Activated CD8-positive, alpha-beta memory T cell treated with anti-CD3 and anti-CD28 coated beads for 36 hours (primary cell): ENCODE measurements around the gene NRCAM. TPM values are rescaled to one million over a fixed set of nuclear protein-coding genes. Genes with fewer than 3 reads are reported as not detected.
"Not testable (repeated sequence)": the region's sequence is repeated elsewhere in the genome, so short reads cannot be mapped to it uniquely, and the experiment has no call there.

Experiments used
- CTCF ChIA-PET: fragments of 350-600 bp; sonication (Branson Sonifier 250); formaldehyde crosslinking; loops from one replicate; lab custom pipeline; 2021; ENCODE audit warnings: antibody characterized with exemption; lab: Charles Lee
- POLR2A ChIA-PET: fragments of 350-600 bp; sonication (Branson Sonifier 250); formaldehyde crosslinking; loops from one replicate; lab custom pipeline; 2021; ENCODE audit warnings: antibody characterized with exemption; lab: Charles Lee
- total RNA-seq, 2 experiments: library from RNA; stranded (reverse); gene quantifications; one replicate each; pipeline ENCODE4 v1.2.3, GENCODE V29; 2021

Gene NRCAM
- total RNA-seq, 2 experiments from 2014 or later: 0.21 to 0.34 TPM

GRCh38 chr7:108268200-108268820 lies 187.9 kb downstream of the NRCAM start:
- ChIA-PET CTCF (no interaction called here), POLR2A (no interaction called here)

GRCh38 chr7:108267615-108268014 lies 188.6 kb downstream of the NRCAM start:
- ChIA-PET POLR2A (no interaction called here), CTCF (no interaction called here)

GRCh38 chr7:108266491-108266890 lies 189.7 kb downstream of the NRCAM start:
- ChIA-PET POLR2A (no interaction called here), CTCF (no interaction called here)

GRCh38 chr7:108266035-108266434 lies 190.2 kb downstream of the NRCAM start:
- CTCF ChIA-PET: no interaction called here
- POLR2A ChIA-PET: no interaction called here

- POLR2A ChIA-PET: no interaction called here
- CTCF ChIA-PET: no interaction called here
Observed at GRCh38 chr7:108265007-108265406, 191.2 kb downstream of the NRCAM start.

- POLR2A ChIA-PET: no interaction called here
Observed at GRCh38 chr7:108263425-108263824, 192.8 kb downstream of the NRCAM start.

GRCh38 chr7:108261560-108262255 lies 194.5 kb downstream of the NRCAM start:
- ChIA-PET POLR2A (no interaction called here), CTCF (no interaction called here)

More at GRCh38 chr7:108263425-108263824, 192.8 kb downstream of the NRCAM start:
- CTCF ChIA-PET: no interaction called here

GRCh38 chr7:108259447-108259846 lies 196.8 kb downstream of the NRCAM start:
- CTCF ChIA-PET, POLR2A ChIA-PET: not testable (repeated sequence)

GRCh38 chr7:108257954-108258353 lies 198.3 kb downstream of the NRCAM start:
- CTCF ChIA-PET: no interaction called here

GRCh38 chr7:108254259-108254658 lies 202.0 kb downstream of the NRCAM start:
- POLR2A ChIA-PET: no interaction called here

More at GRCh38 chr7:108257954-108258353, 198.3 kb downstream of the NRCAM start:
- POLR2A ChIA-PET: no interaction called here

GRCh38 chr7:108253275-108254044 lies 202.8 kb downstream of the NRCAM start:
- CTCF ChIA-PET: no interaction called here
- POLR2A ChIA-PET: no interaction called here

More at GRCh38 chr7:108254259-108254658, 202.0 kb downstream of the NRCAM start:
- CTCF ChIA-PET: no interaction called here

- ChIA-PET CTCF (no interaction called here), POLR2A (no interaction called here)
Observed at GRCh38 chr7:108252177-108252576, 204.1 kb downstream of the NRCAM start.

- POLR2A ChIA-PET: no interaction called here
- CTCF ChIA-PET: no interaction called here
Observed at GRCh38 chr7:108251700-108252099, 204.5 kb downstream of the NRCAM start.

- ChIA-PET POLR2A (no interaction called here), CTCF (no interaction called here)
Observed at GRCh38 chr7:108249453-108249852, 206.8 kb downstream of the NRCAM start.

GRCh38 chr7:108248821-108249220 lies 207.4 kb downstream of the NRCAM start:
- ChIA-PET POLR2A (no interaction called here), CTCF (no interaction called here)

GRCh38 chr7:108248418-108248817 lies 207.8 kb downstream of the NRCAM start:
- ChIA-PET POLR2A (no interaction called here), CTCF (no interaction called here)

- ChIA-PET CTCF (no interaction called here), POLR2A (no interaction called here)
Observed at GRCh38 chr7:108247614-108248013, 208.6 kb downstream of the NRCAM start.

GRCh38 chr7:108246227-108246837 lies 209.9 kb downstream of the NRCAM start:
- ChIA-PET POLR2A (no interaction called here), CTCF (no interaction called here)

GRCh38 chr7:108245523-108246226 lies 210.6 kb downstream of the NRCAM start:
- CTCF ChIA-PET: no interaction called here
- POLR2A ChIA-PET: no interaction called here
